OCI-M2 (cell line): ENCODE measurements around the gene CD27.
"Not testable (repeated sequence)": the region's sequence is repeated elsewhere in the genome, so short reads cannot be mapped to it uniquely, and the experiment has no call there.

Experiments
- DNase-seq: peaks from one replicate; lab custom pipeline; 2025; ENCODE audit not compliant: unreplicated experiment; lab: John Stamatoyannopoulos, UW

CD27 gene

DNA sequence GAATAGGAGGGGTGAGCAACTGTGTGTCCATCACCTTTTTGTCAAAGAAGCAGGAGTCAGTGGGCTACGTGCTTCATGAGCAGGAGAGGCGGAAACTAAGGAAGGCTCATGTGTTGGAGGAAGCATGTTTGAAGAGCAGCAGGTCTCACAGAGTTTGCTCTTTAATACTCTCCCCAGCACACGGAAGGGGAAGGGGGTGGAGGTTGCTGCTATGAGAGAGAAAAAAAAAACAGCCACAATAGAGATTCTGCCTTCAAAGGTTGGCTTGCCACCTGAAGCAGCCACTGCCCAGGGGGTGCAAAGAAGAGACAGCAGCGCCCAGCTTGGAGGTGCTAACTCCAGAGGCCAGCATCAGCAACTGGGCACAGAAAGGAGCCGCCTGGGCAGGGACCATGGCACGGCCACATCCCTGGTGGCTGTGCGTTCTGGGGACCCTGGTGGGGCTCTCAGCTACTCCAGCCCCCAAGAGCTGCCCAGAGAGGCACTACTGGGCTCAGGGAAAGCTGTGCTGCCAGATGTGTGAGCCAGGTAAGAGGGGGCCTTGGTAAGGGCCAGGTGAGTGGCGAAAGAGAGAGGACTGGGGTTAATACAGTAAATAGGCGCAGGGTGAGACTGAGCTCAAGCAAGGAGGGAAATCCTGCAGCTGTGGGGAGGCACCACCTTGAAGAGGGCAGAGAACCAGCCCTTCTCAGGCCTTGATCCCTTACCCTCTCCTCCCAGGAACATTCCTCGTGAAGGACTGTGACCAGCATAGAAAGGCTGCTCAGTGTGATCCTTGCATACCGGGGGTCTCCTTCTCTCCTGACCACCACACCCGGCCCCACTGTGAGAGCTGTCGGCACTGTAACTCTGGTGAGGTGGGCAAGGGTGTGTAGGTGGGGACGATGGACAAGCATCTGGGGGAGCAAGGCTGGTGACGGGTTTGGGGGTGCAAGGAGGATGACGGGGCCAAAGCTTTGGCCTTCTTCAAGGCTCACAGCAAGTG is at the start of gene CD27:
TSS of gene CD27 (plus strand) at position 252 of the 985 bp plus-strand sequence. CDS start at position 393, 141 bp downstream.
- DNase-seq: no peak

- no peak for DNase-seq
These were observed 48.7 kb upstream of the CD27 start for GRCh38 chr12:6396031-6396430.

GRCh38 chr12:6399884-6400644 is 44.7 kb upstream of the CD27 start:
- no peak for DNase-seq

DNA sequence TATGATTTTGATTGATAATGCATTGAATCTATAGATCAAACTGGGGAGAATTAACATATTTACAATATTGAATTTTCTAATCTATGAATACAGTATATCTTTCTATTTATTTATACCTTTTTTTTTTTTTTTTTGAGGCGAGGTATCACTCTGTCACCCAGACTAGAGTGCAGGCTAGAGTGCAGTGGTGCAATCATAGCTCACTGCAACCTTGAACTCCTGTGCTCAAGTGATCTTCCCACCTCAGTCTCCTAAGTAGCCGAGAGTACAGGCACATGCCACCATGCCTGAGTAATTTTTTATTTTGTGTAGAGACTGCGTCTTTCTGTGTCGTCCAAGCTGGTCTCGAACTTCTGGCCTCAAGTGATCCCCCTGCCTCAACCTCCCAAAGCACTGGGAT is 40.4 kb upstream of the CD27 start:
- DNase-seq: no peak

GRCh38 chr12:6405963-6406362 is 38.8 kb upstream of the CD27 start:
- DNase-seq: no peak

DNA sequence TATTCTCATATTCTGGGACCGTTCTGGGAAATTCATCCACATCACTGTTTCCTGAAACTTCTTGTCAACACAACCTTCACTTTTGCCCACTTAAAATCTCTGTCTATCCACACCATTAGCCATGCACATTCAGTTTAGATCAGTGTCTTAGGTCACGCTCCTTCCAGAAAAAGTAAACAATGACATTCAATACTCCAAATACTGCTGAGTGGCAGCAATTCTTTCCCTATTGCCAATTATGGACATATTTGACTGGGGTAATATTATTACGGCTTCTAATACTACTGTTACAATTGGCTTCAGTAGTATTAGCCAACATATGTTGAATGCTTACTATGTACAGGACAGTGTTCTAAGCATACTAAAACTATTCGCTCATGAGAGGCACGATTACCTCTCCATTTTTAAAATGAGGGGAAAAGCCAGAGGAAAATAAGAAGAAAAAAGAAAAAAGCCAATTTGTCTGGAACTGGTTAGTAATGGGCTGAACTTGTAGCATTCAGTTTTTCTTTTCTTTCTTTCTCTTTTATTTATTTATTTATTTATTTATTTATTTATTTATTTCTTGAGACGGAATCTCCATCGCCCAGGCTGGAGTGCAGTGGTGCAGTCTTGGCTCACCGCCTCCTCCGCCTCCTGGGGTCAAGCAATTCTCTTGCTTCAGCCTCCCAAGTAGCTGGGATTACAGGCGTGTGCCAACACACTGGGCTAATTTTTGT is 37.4 kb upstream of the CD27 start:
- no peak for DNase-seq

DNA sequence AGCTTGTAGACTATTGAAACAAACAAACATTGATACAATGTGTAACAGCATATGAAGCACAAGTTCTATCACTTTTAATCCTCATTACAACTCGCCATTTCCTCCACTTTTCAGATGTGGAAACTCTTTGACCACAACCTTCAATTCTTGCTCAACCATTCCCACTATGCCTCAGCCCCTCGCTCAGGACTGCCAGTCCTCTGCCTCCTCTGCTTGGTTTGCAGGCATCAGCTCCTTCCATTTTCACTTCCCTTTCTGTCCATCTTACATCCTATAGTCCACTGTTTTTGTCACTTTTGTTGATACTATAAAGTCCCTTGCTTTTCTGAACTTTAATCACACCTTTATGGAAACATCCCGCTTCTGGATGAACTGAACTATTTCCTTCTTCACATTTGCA is 28.2 kb upstream of the CD27 start:
- no peak for DNase-seq

DNA sequence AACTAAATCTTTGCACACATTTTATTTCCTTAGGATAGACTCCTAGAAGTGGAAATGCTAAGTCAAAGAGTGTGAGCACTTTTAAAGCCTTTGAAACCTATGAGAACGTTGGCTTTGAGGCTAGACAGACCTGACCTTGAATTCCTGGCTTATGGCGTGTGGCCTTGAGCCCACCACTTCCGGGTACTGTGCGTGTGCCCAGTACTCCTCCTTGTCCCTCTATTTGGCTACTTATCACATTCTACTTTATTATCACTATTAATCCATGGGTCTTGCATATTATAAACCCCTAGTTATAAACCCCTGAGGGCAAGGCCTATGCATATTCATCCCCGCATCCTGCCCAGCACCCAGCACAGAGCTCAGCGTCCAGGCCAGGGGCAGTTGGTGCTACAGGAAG is 26.0 kb upstream of the CD27 start:
- DNase-seq: no peak

DNA sequence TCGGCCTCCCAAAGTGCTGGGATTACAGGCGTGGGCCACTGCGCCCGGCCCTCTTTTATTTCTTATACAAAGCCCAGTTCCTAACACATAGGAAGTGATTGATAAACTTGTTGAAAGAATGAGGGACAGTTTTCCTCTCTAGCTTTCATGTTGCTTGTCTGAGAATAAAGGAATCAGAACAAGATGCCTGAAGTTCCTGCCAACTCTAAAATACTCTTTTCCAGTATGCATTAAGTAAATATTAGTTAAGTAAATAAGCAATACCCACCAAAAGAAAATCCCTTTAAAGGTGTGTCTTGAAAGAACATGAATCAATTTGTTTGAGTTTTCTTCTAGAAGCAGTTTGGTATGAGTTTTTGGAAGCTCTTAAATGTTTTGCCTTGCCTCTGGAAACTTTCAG is 24.4 kb upstream of the CD27 start:
- no peak for DNase-seq

- DNase-seq: peak; percentile 20
These were observed 21.3 kb upstream of the CD27 start for GRCh38 chr12:6423267-6424007.

DNA sequence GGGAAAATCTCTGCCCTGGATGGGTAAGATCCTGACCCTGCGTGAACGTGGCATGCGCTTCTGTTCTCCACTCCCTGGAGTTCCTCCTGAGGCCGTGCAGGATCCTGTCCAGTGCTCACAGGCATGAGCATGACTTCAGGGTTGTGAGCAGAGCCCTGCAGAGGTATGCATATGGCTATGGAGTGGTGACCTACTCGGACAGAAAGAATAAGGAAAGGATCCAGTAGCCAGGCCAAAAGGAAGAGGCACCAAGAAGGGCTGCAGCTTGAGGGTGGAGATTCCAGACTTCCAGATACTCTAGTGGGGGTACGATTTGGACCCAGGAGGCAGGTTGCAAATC is 20.8 kb upstream of the CD27 start:
- no peak for DNase-seq

- DNase-seq: no peak
These were observed 19.9 kb upstream of the CD27 start for GRCh38 chr12:6424866-6425265.

- no peak for DNase-seq
These were observed 18.9 kb upstream of the CD27 start for GRCh38 chr12:6425590-6426531.

DNA sequence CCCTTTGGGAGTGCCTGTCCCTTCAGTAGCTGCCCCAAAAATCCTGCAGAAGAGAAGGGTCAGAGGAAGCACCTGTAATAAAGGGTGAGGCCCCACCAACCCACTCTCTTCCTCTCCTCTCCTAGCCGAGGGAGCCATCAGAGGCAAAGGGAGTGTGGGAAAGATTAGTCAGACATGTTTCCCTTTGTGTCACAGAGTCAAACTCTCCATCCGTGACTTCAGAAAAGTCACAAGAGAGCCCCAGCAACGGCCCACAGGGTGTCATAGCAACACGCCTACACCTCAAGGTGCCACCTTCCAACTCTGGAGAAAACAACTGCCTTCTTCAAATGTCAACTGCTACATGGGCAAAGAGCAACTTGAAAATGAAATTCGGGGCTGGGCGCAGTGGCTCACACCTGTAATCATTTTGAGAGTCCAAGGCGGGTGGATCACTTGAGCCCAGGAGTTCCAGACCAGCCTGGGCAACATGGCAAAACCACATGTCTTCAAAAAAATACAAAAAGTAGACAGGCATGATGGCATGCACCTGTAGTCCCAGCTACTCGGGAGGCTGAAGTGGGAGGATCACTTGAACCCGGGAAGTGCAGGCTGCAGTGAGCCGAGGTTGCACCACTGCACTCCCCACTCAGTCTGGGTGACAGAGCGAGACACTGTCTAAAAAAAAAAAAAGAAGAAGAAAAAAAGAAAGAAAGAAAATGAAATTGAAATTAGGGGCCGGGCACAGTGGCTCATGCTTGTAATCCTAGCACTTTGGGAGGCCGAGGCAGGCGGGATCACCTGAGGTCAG is 17.7 kb upstream of the CD27 start:
- DNase-seq: no peak

DNA sequence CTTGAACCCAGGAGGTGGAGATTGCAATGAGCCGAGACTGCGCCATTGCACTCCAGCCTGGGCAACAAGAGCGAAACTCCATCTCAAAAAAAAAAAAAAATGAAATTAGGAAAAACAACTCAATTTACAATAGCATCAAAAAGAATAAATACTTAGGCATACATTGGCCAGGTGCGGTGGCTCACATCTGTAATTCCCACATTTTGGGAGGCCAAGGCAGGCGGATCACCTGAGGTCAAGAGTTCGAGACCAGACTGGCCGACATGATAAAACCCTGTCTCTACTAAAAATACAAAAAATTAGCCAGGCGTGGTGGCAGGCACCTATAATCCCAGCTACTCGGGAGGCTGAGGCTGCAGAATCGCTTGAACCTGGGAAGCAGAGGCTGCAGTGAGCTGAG is 17.0 kb upstream of the CD27 start:
- not testable (repeated sequence) for DNase-seq

GRCh38 chr12:6428326-6428725 is 16.4 kb upstream of the CD27 start:
- DNase-seq: no peak

- peak; percentile 29 for DNase-seq
These were observed 14.4 kb upstream of the CD27 start for GRCh38 chr12:6430124-6430989.

DNA sequence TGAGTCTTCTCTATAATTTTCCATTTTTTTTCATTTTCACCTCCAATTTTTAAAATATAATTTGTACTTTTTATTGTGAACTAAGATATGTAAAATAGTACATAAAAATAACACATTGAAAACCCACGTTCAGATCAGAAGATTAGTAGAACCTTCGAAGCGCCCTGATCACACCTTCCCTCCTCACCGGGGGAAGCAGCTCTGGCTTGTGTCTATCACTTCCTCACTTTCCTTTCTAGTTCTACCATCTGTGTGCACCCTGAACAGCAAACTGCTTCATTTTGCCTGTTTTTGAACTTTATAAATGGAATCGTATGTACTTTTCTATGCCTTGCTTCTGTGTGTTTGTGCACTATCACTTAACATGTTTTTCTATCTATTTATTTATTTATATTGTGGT is 11.8 kb upstream of the CD27 start:
- no peak for DNase-seq
